NCI-H446 (cell line): ENCODE data around the gene TMEM147.

Experiments
- DNase-seq, 2 experiments: peaks; one replicate each; lab custom pipeline; 2025; lab: John Stamatoyannopoulos, UW

Gene TMEM147

GRCh38 chr19:35545001-35545854 is at the start of gene TMEM147:
Gene TMEM147, plus strand, starts transcription at chr19:35545626. Its CDS starts 114 bp downstream, at chr19:35545740.
- peak; percentile 82 to 93 for DNase-seq

GRCh38 chr19:35497406-35497805 is 48.0 kb upstream of the TMEM147 start:
- DNase-seq = no peak

GRCh38 chr19:35498220-35498619 is 47.2 kb upstream of the TMEM147 start:
- DNase-seq = no peak

- DNase-seq = no peak
These were observed 46.4 kb upstream of the TMEM147 start for GRCh38 chr19:35498984-35499527.

GRCh38 chr19:35500611-35501010 is 44.8 kb upstream of the TMEM147 start:
- no peak for DNase-seq

GRCh38 chr19:35501684-35502083 is 43.7 kb upstream of the TMEM147 start:
- no peak for DNase-seq

- no peak for DNase-seq
These were observed 42.7 kb upstream of the TMEM147 start for GRCh38 chr19:35502751-35503150.

- DNase-seq = no peak
These were observed 39.4 kb upstream of the TMEM147 start for GRCh38 chr19:35506011-35506410.

- no peak for DNase-seq
These were observed 37.9 kb upstream of the TMEM147 start for GRCh38 chr19:35507561-35507960.

- DNase-seq = no peak
These were observed 37.3 kb upstream of the TMEM147 start for GRCh38 chr19:35508129-35508528.

- no peak for DNase-seq
These were observed 36.3 kb upstream of the TMEM147 start for GRCh38 chr19:35509018-35509652.

- DNase-seq = peak in 1 of 2 experiments; percentile 43
These were observed 35.4 kb upstream of the TMEM147 start for GRCh38 chr19:35509861-35510625.

- DNase-seq = no peak
These were observed 34.8 kb upstream of the TMEM147 start for GRCh38 chr19:35510626-35510964.

GRCh38 chr19:35511337-35511736 is 34.1 kb upstream of the TMEM147 start:
- no peak for DNase-seq

GRCh38 chr19:35512831-35513627 is 32.4 kb upstream of the TMEM147 start:
- peak in 1 of 2 experiments; percentile 7 for DNase-seq

GRCh38 chr19:35513628-35514281 is 31.7 kb upstream of the TMEM147 start, which contains the start of gene DMKN:
Gene DMKN, minus strand, starts transcription at chr19:35513649. Its CDS starts 174 bp downstream, at chr19:35513475.
- no peak for DNase-seq

GRCh38 chr19:35514282-35514809 is 31.1 kb upstream of the TMEM147 start:
- DNase-seq = no peak

GRCh38 chr19:35516310-35516709 is 29.1 kb upstream of the TMEM147 start:
- DNase-seq = no peak

- no peak for DNase-seq
These were observed 28.1 kb upstream of the TMEM147 start for GRCh38 chr19:35517342-35517741.

- no peak for DNase-seq
These were observed 27.1 kb upstream of the TMEM147 start for GRCh38 chr19:35518313-35518712.

GRCh38 chr19:35519291-35519690 is 26.1 kb upstream of the TMEM147 start:
- no peak for DNase-seq
